Neural cell (in vitro differentiated cells): ENCODE measurements around the gene RASAL2. TPM values are rescaled to one million over a fixed set of nuclear protein-coding genes. Genes with fewer than 3 reads are reported as not detected.

Experiments used
- H2AFZ ChIP-seq: fragments of 200-600, 300-800 bp; sonication (generic), shearing (Covaris generic); 2 replicates; pipeline ENCODE4 v1.6.0; 2014; ENCODE audit warnings: low read depth, mild to moderate bottlenecking, antibody characterized with exemption, low read length, moderate library complexity
- H3F3A ChIP-seq: fragments of 200-600 bp; shearing (Covaris generic); 2 replicates; pipeline ENCODE4 v1.6.1; 2016; ENCODE audit warnings: mild to moderate bottlenecking, moderate library complexity, mixed read lengths, antibody characterized with exemption, low read length; ENCODE audit not compliant: insufficient read depth, poor library complexity, severe bottlenecking
- H3K27ac ChIP-seq: fragments of 200-600, 300-800 bp; sonication (generic), shearing (Covaris generic); 2 replicates; pipeline ENCODE4 v1.5.1; 2014; ENCODE audit warnings: mild to moderate bottlenecking, low read length, moderate library complexity
- H3K27me3 ChIP-seq: fragments of 300-800, 200-600 bp; sonication (generic), shearing (Covaris generic); 2 replicates; pipeline ENCODE4 v1.6.0; 2014; ENCODE audit warnings: mild to moderate bottlenecking, low read depth, low read length, moderate library complexity; ENCODE audit not compliant: insufficient read depth
- H3K36me3 ChIP-seq: fragments of 300-800, 200-600 bp; sonication (generic), shearing (Covaris generic); 2 replicates; pipeline ENCODE4 v1.5.1; 2014; ENCODE audit warnings: mild to moderate bottlenecking, antibody characterized with exemption, low read length, moderate library complexity; ENCODE audit not compliant: insufficient read depth
- H3K4me2 ChIP-seq: fragments of 300-800, 200-600 bp; sonication (generic), shearing (Covaris generic); 2 replicates; pipeline ENCODE4 v1.6.0; 2014; ENCODE audit warnings: mild to moderate bottlenecking, low read length
- H3K4me3 ChIP-seq: fragments of 300-800, 200-600 bp; sonication (generic), shearing (Covaris generic); 2 replicates; pipeline ENCODE4 v1.5.1; 2014; ENCODE audit warnings: mild to moderate bottlenecking, low read length, moderate library complexity
- H3K79me2 ChIP-seq: fragments of 200-600 bp; shearing (Covaris generic); replicated peaks from 2 replicates; pipeline ENCODE4 v1.6.0; 2014; ENCODE audit warnings: mild to moderate bottlenecking, low read length, moderate library complexity; ENCODE audit not compliant: insufficient read depth
- H3K9ac ChIP-seq: fragments of 300-800, 200-600 bp; sonication (generic), shearing (Covaris generic); 2 replicates; pipeline ENCODE4 v1.6.1; 2016; ENCODE audit warnings: mild to moderate bottlenecking, low read length, mixed read lengths
- H3K9me2 ChIP-seq: fragments of 200-600 bp; shearing (Covaris generic); 2 replicates; pipeline ENCODE4 v1.6.1; 2016; ENCODE audit warnings: mild to moderate bottlenecking, low read length, mixed read lengths; ENCODE audit not compliant: insufficient read depth
- H3K9me3 ChIP-seq: fragments of 200-600, 300-800 bp; sonication (generic), shearing (Covaris generic); 2 replicates; pipeline ENCODE4 v1.6.1; 2016; ENCODE audit warnings: mild to moderate bottlenecking, mixed run types, low read length, moderate library complexity, mixed read lengths
- H4K20me1 ChIP-seq: fragments of 200-600 bp; shearing (Covaris generic); 2 replicates; pipeline ENCODE4 v1.6.1; 2016; ENCODE audit warnings: mild to moderate bottlenecking, mixed run types; ENCODE audit not compliant: insufficient read depth
- EP300 ChIP-seq: fragments of 450-650 bp; conservative IDR thresholded peaks from 2 replicates; pipeline ENCODE4 v1.6.1; 2014; ENCODE audit warnings: antibody characterized with exemption, mild to moderate bottlenecking, moderate library complexity; ENCODE audit not compliant: poor library complexity, severe bottlenecking
- EZH2 ChIP-seq: fragments of 200-600, 300-800 bp; shearing (Covaris generic), sonication (generic); IDR thresholded peaks from 2 replicates; pipeline ENCODE4 v1.6.1; 2014; ENCODE audit warnings: antibody characterized with exemption, low read length, borderline replicate concordance, mild to moderate bottlenecking; ENCODE audit not compliant: insufficient read depth, poor library complexity, severe bottlenecking
- MXI1 ChIP-seq: fragments of 450-650 bp; conservative IDR thresholded peaks from 2 replicates; pipeline ENCODE4 v1.6.1; 2014; ENCODE audit warnings: antibody characterized with exemption, mild to moderate bottlenecking; ENCODE audit not compliant: poor library complexity, severe bottlenecking
- POLR2AphosphoS5 ChIP-seq: IDR thresholded peaks from 2 replicates; pipeline ENCODE4 v1.6.1; 2012
- RAD21 ChIP-seq: fragments of 450-650 bp; conservative IDR thresholded peaks from 2 replicates; pipeline ENCODE4 v1.6.1; 2014; ENCODE audit warnings: antibody characterized with exemption, mild to moderate bottlenecking, moderate library complexity
- SMC3 ChIP-seq: fragments of 450-650 bp; conservative IDR thresholded peaks from 2 replicates; pipeline ENCODE4 v1.6.1; 2014; ENCODE audit warnings: antibody characterized with exemption, mild to moderate bottlenecking, moderate library complexity; ENCODE audit not compliant: poor library complexity
- TAF1 ChIP-seq: IDR thresholded peaks from 2 replicates; pipeline ENCODE4 v1.6.1; 2012; ENCODE audit warnings: low read depth
- polyA plus RNA-seq: library from polyadenylated mRNA; depleted of rRNA; stranded (reverse); fragments of >200 nt; gene quantifications from 2 replicates; pipeline ENCODE4 v1.2.3, GENCODE V29; 2014
- TF ChIP-seq, protein P1 (sequence below): IDR thresholded peaks from 2 replicates; pipeline ENCODE4 v1.6.1; 2012; ENCODE audit warnings: borderline replicate concordance
- TF ChIP-seq, protein P2 (sequence below): fragments of 450-650 bp; IDR thresholded peaks from 2 replicates; pipeline ENCODE4 v1.5.1; 2014; ENCODE audit warnings: antibody characterized with exemption, mild to moderate bottlenecking, moderate library complexity; ENCODE audit not compliant: poor library complexity, severe bottlenecking

RASAL2 gene
- polyA plus RNA-seq, 1 donor from 2014 or later = 73.3 TPM

- H3K79me2 ChIP-seq = peaks cover 48% of the 10 kb centered on the region
- no peak overlapping the region for H2AFZ ChIP-seq
These were observed 8.3 kb downstream of the RASAL2 start for GRCh38 chr1:178102218-178102617.

DNA sequence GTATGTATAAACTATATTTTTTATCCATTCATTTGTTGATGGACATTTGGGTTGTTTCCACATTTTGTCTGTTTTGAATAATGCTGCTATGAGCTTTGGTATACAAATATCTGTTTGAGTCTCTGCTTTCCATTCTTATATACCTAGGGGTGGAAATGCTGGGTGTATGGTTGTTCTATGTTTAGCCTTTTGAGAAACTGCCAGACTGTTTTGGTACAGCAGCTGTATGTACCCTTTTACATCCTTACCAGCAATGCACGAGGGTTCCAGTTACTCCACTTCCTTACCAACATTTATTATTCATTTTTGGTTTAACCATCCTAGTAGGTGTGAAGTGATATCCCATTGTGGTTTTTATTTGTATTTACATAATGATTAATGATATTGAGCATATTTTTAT is 13.9 kb downstream of the RASAL2 start:
- H3F3A ChIP-seq = no peaks in the 10 kb centered on the region
- no peaks in the 10 kb centered on the region for H3K9me3 ChIP-seq
- no peak overlapping the region for H2AFZ ChIP-seq
- no peak overlapping the region for H3K27ac ChIP-seq
- no peaks in the 10 kb centered on the region for H3K36me3 ChIP-seq
- no peak overlapping the region for H3K9ac ChIP-seq
- H3K4me2 ChIP-seq = no peak overlapping the region
- H3K27me3 ChIP-seq = no peaks in the 10 kb centered on the region
- TF ChIP-seq TAF1 (no peak), EP300 (no peak), EZH2 (no peak)
- TF ChIP-seq, protein P1, sequence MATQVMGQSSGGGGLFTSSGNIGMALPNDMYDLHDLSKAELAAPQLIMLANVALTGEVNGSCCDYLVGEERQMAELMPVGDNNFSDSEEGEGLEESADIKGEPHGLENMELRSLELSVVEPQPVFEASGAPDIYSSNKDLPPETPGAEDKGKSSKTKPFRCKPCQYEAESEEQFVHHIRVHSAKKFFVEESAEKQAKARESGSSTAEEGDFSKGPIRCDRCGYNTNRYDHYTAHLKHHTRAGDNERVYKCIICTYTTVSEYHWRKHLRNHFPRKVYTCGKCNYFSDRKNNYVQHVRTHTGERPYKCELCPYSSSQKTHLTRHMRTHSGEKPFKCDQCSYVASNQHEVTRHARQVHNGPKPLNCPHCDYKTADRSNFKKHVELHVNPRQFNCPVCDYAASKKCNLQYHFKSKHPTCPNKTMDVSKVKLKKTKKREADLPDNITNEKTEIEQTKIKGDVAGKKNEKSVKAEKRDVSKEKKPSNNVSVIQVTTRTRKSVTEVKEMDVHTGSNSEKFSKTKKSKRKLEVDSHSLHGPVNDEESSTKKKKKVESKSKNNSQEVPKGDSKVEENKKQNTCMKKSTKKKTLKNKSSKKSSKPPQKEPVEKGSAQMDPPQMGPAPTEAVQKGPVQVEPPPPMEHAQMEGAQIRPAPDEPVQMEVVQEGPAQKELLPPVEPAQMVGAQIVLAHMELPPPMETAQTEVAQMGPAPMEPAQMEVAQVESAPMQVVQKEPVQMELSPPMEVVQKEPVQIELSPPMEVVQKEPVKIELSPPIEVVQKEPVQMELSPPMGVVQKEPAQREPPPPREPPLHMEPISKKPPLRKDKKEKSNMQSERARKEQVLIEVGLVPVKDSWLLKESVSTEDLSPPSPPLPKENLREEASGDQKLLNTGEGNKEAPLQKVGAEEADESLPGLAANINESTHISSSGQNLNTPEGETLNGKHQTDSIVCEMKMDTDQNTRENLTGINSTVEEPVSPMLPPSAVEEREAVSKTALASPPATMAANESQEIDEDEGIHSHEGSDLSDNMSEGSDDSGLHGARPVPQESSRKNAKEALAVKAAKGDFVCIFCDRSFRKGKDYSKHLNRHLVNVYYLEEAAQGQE = no peak
- no peaks in the 10 kb centered on the region for H3K9me2 ChIP-seq
- no peak overlapping the region for H3K4me3 ChIP-seq
- no peaks in the 10 kb centered on the region for H4K20me1 ChIP-seq
- peaks cover 39% of the 10 kb centered on the region for H3K79me2 ChIP-seq

More at GRCh38 chr1:178102218-178102617, 8.3 kb downstream of the RASAL2 start:
- H3K9me3 ChIP-seq = no peaks in the 10 kb centered on the region
- no peaks in the 10 kb centered on the region for H3F3A ChIP-seq
- H3K4me2 ChIP-seq = no peak overlapping the region
- H3K9me2 ChIP-seq = no peaks in the 10 kb centered on the region
- H3K9ac ChIP-seq = no peak overlapping the region
- H3K36me3 ChIP-seq = no peaks in the 10 kb centered on the region
- TF ChIP-seq, protein P1 = no peak
- TF ChIP-seq EZH2 (no peak), RAD21 (no peak), TAF1 (no peak)
- no peak overlapping the region for H3K27ac ChIP-seq
- no peaks in the 10 kb centered on the region for H4K20me1 ChIP-seq
- no peak overlapping the region for H3K4me3 ChIP-seq
- H3K27me3 ChIP-seq = no peaks in the 10 kb centered on the region

GRCh38 chr1:178109348-178110143 is 15.6 kb downstream of the RASAL2 start:
- H2AFZ ChIP-seq = no peak overlapping the region
- H3K4me2 ChIP-seq = no peak overlapping the region
- no peaks in the 10 kb centered on the region for H4K20me1 ChIP-seq
- peaks cover 31% of the 10 kb centered on the region for H3K79me2 ChIP-seq
- no peaks in the 10 kb centered on the region for H3K9me2 ChIP-seq
- H3K27me3 ChIP-seq = no peaks in the 10 kb centered on the region
- H3K27ac ChIP-seq = no peak overlapping the region
- H3K9ac ChIP-seq = no peak overlapping the region
- H3F3A ChIP-seq = no peaks in the 10 kb centered on the region
- H3K9me3 ChIP-seq = no peaks in the 10 kb centered on the region
- no peak overlapping the region for H3K4me3 ChIP-seq
- no peaks in the 10 kb centered on the region for H3K36me3 ChIP-seq
- no peak for TF ChIP-seq EP300
- TF ChIP-seq MXI1 = no peak
- no peak for TF ChIP-seq SMC3
- no peak for TF ChIP-seq RAD21
- TF ChIP-seq, protein P2, sequence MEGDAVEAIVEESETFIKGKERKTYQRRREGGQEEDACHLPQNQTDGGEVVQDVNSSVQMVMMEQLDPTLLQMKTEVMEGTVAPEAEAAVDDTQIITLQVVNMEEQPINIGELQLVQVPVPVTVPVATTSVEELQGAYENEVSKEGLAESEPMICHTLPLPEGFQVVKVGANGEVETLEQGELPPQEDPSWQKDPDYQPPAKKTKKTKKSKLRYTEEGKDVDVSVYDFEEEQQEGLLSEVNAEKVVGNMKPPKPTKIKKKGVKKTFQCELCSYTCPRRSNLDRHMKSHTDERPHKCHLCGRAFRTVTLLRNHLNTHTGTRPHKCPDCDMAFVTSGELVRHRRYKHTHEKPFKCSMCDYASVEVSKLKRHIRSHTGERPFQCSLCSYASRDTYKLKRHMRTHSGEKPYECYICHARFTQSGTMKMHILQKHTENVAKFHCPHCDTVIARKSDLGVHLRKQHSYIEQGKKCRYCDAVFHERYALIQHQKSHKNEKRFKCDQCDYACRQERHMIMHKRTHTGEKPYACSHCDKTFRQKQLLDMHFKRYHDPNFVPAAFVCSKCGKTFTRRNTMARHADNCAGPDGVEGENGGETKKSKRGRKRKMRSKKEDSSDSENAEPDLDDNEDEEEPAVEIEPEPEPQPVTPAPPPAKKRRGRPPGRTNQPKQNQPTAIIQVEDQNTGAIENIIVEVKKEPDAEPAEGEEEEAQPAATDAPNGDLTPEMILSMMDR = no peak
- TF ChIP-seq POLR2AphosphoS5 = no peak
- no peak for TF ChIP-seq EZH2
- TF ChIP-seq TAF1 = no peak
